A549 treated with CpdA at 1 μM for 4 hours (cell line): ENCODE data around the gene NHLH1. TPM values are rescaled to one million over a fixed set of nuclear protein-coding genes. Genes with fewer than 3 reads are reported as not detected.

Experiments
- total RNA-seq: library from RNA; stranded (reverse); fragments of 200-300 nt; extraction: Qiagen RNA extraction; gene quantifications from 5 replicates; pipeline ENCODE4 v1.2.3, GENCODE V29; 2022; ENCODE audit warnings: low read depth

The NHLH1 gene
- total RNA-seq = 0.10 to 0.78 TPM (median 0.48 TPM) in 5 replicates

DNA sequence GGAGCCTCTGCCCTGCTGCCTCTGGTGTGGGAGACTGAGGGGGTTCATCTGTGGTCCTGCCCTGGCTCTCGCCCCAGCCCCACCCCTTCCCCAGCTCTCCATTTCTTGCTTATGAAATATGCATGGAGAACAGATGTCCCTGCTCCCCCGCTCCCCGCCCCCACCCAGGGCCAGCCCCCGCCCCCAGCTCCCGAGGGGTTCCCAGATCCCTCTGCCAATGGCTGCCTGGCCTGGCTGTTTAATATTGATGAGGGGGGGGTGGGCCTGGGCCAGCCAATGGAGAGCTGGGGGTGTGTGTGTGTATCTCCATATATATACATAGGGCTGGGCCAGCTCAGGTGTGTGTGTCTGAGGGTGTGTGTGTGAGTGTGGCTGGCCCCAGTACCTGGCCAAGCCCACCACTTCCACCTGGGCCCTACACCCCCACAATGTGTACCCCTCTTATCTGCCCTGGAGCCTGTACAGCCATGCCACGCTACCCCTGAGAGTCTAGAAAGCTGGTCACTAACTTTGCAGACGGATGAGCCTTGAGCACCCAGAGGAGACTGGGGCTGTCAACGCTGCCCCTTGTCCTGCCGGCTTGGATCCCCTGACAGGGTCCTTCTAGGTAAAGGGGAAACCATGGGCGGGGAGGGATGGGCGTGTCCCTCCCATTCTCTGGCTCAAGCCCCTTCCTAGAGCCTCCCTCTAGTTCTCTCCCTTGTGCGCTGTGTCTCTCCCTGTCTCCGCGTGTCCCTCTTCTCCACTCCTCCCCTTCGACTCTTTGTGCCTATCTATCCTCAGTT lies at the start of gene NHLH1:
TSS of gene NHLH1 (plus strand) at position 341 of the 785 bp plus-strand sequence. CDS start 3,661 bp downstream, outside the sequence.

GRCh38 chr1:160342953-160343869 lies 23.7 kb upstream of the NHLH1 start, which contains the start of the genes COPA and NCSTN:
TSS of gene COPA (minus strand) at chr1:160343250. CDS start at chr1:160343170, 80 bp downstream.
TSS of gene NCSTN (plus strand) at chr1:160343383. CDS start at chr1:160343397, 14 bp downstream.

GRCh38 chr1:160400223-160400645 lies 33.4 kb downstream of the NHLH1 start, which contains the start of gene VANGL2:
TSS of gene VANGL2 (plus strand) at chr1:160400564. CDS start at chr1:160415838, 15,274 bp downstream.

Other genes with a start within 250 kb of the NHLH1 start
- not detected in 5 replicates for gene ATP1A4, start 215.5 kb upstream of the NHLH1 start, total RNA-seq
- not detected in 5 replicates for gene CASQ1, start 176.5 kb upstream of the NHLH1 start, total RNA-seq
- 190 to 210 TPM (median 203 TPM) in 5 replicates for gene PEA15, start 161.7 kb upstream of the NHLH1 start, total RNA-seq
- 48.2 to 62.4 TPM (median 49.6 TPM) in 5 replicates for gene DCAF8, start 104.5 kb upstream of the NHLH1 start, total RNA-seq
- 19.8 to 27.0 TPM (median 25.6 TPM) in 5 replicates for gene PEX19, start 81.9 kb upstream of the NHLH1 start, total RNA-seq
- 74.5 to 111 TPM (median 81.8 TPM) in 5 replicates for gene COPA, start 23.8 kb upstream of the NHLH1 start, total RNA-seq
- gene NCSTN, start 23.7 kb upstream of the NHLH1 start, total RNA-seq = 43.4 to 50.3 TPM (median 46.3 TPM) in 5 replicates
- 0.84 to 1.4 TPM (median 1.1 TPM) in 5 replicates for gene VANGL2, start 33.5 kb downstream of the NHLH1 start, total RNA-seq
- not detected in 5 replicates for gene SLAMF6, start 156.2 kb downstream of the NHLH1 start, total RNA-seq
- not detected in 5 replicates for gene CD84, start 212.4 kb downstream of the NHLH1 start, total RNA-seq